HPDE6-E6E7 (cell line): Measurements from ENCODE around the gene AUTS2.

Source experiments
- DNase-seq: peaks from one replicate; pipeline ENCODE4 v3.0.0; 2011; ENCODE audit warnings: missing footprints; ENCODE audit errors: extremely low spot score

AUTS2 gene

GRCh38 chr7:70416986-70417655 lies 818.8 kb downstream of the AUTS2 start:
- no peak for DNase-seq

GRCh38 chr7:70419526-70420380 lies 821.5 kb downstream of the AUTS2 start:
- no peak for DNase-seq

- DNase-seq = no peak
Measured at GRCh38 chr7:70420381-70420662, 822.0 kb downstream of the AUTS2 start.

DNA sequence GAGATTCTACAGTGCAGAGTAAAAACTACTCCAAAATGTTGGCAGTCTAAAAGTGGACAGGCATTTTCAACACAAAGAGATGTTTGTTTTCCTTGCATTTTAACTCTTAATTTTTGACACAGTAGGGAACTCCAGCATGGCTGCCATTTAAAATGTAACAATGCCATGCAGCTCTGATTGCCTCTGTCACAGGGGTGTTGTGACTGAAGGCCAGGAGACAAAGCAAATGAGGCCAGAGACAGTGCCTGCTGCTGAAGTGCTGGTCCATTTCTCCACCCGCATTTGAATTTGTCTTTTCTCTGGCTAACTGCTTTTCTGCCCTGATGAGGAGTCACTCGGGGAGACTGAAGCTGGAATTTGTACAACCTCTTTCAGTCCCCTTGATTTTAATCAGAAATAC lies 823.0 kb downstream of the AUTS2 start:
- no peak for DNase-seq

DNA sequence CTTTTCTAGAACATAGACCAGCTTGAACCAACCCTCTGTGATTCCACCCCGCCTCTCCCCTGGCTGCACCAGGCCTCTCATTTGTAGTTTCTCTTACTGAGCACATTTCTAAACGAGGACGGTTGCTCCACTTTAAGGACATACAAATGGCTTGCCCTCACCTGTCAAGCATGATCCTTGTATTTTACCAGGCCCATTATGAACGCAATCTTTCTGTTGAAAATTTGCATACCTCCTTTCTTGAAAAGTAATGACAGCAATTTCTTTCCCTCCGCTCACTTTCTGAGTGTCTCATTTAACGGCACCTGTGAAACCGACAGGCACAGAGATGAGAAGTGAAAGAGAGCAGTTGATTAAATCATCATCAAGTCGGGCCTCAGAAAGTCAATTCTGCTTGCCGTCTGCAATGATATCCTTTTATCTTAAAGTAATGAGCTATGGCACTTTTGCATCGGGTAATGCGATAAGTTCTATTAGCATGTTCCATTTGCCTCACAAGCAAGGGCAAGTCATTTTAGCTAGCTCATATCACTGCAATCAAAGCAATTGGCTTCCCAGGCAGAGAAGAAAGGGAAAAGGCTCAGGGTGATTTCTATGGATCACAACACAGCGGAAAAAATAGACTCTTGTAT lies 828.1 kb downstream of the AUTS2 start:
- no peak for DNase-seq

GRCh38 chr7:70432567-70433001 lies 834.3 kb downstream of the AUTS2 start:
- no peak for DNase-seq

DNA sequence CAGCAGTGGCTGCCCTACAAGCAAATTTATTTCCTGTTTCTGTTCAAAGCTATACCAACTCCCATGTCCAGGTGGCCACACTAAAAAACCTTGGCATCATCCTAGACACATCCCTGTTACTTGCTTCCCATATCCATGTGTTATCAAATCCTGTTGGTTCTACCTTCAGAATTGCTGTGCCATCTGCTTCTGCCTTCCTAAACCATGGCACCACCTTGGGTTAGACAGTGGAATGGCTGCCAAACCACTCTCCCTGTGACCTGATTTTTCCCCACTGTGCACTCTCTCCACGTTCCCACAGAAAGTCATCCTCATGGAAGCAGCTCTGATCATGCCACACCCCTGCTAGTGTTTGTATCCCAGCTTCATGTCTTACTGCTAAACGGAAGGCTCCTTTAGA lies 836.1 kb downstream of the AUTS2 start:
- DNase-seq = peak; percentile 20

GRCh38 chr7:70434821-70435220 lies 836.5 kb downstream of the AUTS2 start:
- no peak for DNase-seq

DNA sequence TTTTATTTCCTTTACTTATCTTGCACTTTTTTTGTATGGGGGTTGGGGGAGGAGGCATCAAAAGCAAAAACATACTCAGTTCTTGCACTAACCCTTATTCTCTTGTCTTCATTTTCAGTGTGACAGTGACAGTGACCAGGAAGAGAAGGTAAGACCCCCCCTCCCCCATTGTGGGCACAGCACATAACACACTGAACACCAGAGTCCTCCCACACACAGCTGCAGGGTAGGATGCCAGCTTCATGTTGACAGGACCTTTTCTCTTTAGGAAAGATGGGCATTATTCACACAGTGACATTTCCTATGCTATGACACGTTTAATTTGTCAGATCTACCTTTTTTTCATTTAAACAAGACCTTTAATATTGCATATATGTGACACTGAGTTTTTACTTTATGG lies 837.4 kb downstream of the AUTS2 start:
- DNase-seq = no peak

- no peak for DNase-seq
Measured at GRCh38 chr7:70436790-70437350, 838.6 kb downstream of the AUTS2 start.

DNA sequence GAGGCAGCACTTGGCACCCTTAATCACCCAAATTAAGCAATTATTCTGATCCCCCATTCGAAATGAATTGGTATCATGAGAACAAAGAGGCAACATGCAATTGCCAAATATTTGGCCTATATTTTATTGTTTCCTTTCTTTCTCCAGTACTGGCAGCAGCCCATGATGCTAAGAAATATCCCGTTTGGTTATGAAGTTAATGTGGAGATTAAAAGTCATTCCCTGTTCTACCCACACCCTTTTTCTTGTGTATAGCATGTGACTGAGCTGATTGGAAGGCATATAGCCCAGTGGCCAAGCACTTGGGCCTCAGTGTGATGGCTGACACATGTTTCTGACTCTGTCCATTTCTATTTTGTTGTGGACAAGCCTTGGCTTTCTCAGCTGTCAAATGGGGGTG lies 841.4 kb downstream of the AUTS2 start:
- DNase-seq = no peak

- no peak for DNase-seq
Measured at GRCh38 chr7:70446448-70447143, 848.3 kb downstream of the AUTS2 start.

GRCh38 chr7:70448312-70448906 lies 850.1 kb downstream of the AUTS2 start:
- no peak for DNase-seq

DNA sequence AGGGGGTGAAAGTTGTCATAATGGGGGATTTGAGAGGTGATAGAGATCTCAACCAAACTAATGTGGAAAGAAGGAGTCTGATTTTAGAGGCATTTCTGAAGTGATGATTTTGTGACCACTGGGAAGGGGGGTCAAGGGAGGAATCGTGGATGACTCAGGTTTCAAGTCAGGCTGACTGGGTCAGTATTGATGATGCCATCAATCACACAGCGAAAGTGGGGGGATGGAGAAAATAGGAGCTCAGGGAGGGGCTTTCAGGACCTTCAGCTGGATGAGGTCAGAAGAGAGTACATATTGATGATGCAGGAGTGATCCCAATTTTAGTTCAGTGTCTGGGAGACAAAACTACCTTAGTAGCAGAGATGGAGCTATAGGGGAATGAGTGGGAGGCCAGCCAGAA lies 852.5 kb downstream of the AUTS2 start:
- DNase-seq = no peak

GRCh38 chr7:70455925-70456324 lies 857.6 kb downstream of the AUTS2 start:
- DNase-seq = no peak

GRCh38 chr7:70456719-70457118 lies 858.4 kb downstream of the AUTS2 start:
- DNase-seq = no peak

- no peak for DNase-seq
Measured at GRCh38 chr7:70457482-70457881, 859.2 kb downstream of the AUTS2 start.

DNA sequence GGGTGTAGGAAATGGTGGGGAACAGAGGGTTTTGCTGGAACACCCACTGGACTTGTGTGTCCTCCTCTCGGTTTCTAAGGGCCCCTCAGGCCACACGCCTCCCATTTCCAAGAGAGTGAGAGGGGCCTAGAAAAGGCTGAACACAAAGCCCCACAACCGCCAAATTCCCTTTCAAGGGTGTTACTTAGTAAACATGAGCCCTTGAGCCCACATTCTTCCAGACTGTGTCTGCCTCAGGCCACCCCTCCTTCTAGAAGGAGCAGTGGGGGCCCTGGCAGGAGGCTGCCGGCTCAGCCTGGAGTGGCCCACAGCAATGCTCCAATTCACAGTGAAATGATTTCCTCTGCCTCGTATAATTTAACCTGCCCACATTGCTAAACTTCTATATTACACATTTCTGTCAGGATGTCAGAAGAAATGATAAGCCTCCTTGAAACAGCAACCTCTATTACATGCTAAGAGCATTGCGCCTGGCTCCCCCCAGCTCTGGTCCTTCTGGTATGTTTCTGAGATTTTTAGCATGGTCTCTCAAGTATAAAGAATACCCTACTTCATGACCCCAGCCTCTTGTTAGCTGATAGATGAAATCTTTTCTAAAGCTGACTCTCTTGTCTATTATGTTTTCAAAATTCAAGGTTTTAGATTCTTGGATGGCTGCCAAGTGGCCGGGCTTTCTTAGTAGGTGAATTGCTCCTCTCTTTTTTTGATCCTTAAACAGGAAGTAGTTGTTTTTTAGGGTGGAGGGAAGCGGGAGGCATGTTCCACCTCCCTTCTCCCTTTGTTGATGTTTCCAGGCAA lies 859.8 kb downstream of the AUTS2 start:
- no peak for DNase-seq

DNA sequence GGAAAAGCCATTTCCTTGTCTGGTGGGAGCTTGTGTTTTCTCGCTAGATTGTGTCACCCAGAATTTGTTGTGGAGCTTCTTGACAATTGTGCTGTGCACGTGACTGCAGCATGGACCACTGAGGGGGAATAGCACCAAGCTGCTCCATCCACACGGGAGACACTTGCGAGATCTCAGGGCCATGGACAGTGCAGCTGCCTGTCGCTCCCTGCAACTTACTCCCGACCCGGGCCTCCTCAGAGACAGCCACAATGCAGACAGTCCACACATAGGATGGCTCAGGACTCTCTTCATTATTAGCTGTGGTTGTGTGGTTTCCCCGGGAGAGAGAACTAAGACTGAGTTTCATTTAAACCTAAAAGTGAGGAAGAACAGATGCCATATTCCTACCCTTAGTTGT lies 860.5 kb downstream of the AUTS2 start:
- no peak for DNase-seq

GRCh38 chr7:70459546-70459945 lies 861.3 kb downstream of the AUTS2 start:
- DNase-seq = no peak

DNA sequence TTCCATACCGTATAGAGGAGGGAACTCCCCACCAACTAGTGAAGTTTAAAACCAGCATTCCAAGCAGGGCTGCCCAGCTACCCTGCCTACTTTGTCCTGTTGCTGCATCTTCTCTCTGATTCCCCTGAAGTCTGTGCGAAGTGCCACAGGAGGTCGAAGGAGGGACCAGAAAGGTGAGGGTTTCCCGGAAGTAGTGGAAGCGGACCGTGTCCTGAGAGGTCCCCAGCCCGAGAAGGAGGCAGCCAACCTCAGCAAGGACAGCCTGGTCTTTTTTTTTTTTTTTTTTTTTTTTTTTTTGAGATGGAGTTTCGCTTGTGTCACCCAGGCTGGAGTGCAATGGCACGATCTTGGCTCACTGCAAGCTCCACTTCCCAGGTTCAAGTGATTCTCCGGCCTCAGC lies 861.8 kb downstream of the AUTS2 start:
- DNase-seq = no peak
